ENCODE results near the gene SHISA9. TPM values are rescaled to one million over a fixed set of nuclear protein-coding genes. Genes with fewer than 3 reads are reported as not detected.

Gene SHISA9
- total and polyA plus RNA-seq, 2 of the 4 experiments (the other 2 are of a cell fraction): under 0.01 TPM; not detected in 1

DNA sequence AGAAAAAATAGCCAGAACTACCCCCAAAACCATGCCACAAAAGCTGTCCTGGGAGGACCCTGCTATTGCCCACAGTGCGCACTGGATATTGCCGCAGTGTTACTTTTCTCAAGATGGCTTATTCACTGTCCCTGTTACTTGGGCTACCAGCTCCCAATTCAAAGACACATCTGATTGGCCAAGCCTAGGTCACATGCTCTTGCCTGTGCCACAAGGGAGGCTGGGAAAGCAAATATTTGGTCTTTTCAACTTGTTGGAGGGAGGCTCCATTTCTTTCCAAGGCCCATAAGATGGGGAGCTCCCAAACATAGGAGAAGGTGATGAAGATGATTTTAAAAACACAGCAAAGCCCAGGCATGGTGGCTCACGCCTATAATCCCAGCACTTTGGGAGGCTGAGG is 257.0 kb downstream of the SHISA9 start:
- H3K27me3 ChIP-seq (ENCODE audit: control insufficient read depth, insufficient read depth, low read length): no peaks in the 10 kb centered on the region
- CTCF ChIA-PET: no interaction called here

More for the DNA sequence above, 257.0 kb downstream of the SHISA9 start:
- no peak overlapping the region for H3K4me3 ChIP-seq (ENCODE audit: insufficient read depth, low read depth, low read length)
- in situ Hi-C loops (cut with MboI; ENCODE audit: low sequenced_read_pairs) (no loop called here), intact Hi-C loops (cut with micrococcal nuclease) (no loop called here), dilution Hi-C loops (cut with HindIII; ENCODE audit: low sequenced_read_pairs, unreplicated experiment) (no loop called here)
- H3K18ac ChIP-seq (ENCODE audit: low read depth, low read length): no peak overlapping the region
- H2AFZ ChIP-seq (replicated peaks; ENCODE audit: low read length, poor library complexity): no peak overlapping the region
- H3K36me3 ChIP-seq (ENCODE audit: control insufficient read depth, insufficient read depth, low read length): no peaks in the 10 kb centered on the region
- no peak overlapping the region for H2BK120ac ChIP-seq (ENCODE audit: low read depth, low read length)
- ATAC-seq (ENCODE audit: low read depth) (no peak), DNase-seq (no peak)
- H2AK5ac ChIP-seq (ENCODE audit: low read depth, low read length): no peak overlapping the region
- H4K8ac ChIP-seq (ENCODE audit: low read depth in 2 of 2, low read length in 2 of 2): no peak overlapping the region
- no peaks in the 10 kb centered on the region for H3K79me1 ChIP-seq (ENCODE audit: low read depth in 1 of 2, low read length in 2 of 2)
- no peak overlapping the region for H2BK15ac ChIP-seq (ENCODE audit: low read depth, low read length)
- no peak overlapping the region for H3K4me2 ChIP-seq (ENCODE audit: low read depth, low read length)
- H4K20me1 ChIP-seq (ENCODE audit: insufficient read depth, low read length): no peaks in the 10 kb centered on the region
- H2BK20ac ChIP-seq (ENCODE audit: low read depth, low read length): no peak overlapping the region
- no peak overlapping the region for H4K91ac ChIP-seq (ENCODE audit: insufficient read depth, low read depth, low read length)
- no peak overlapping the region for H2BK5ac ChIP-seq (ENCODE audit: low read depth, low read length, poor library complexity, severe bottlenecking)
- H4K5ac ChIP-seq (ENCODE audit: low read depth, low read length): no peak overlapping the region
- H2AK9ac ChIP-seq (replicated peaks; ENCODE audit: low read depth, low read length, poor library complexity): no peak overlapping the region
- POLR2A ChIA-PET (ENCODE audit: unreplicated experiment): no interaction called here
- no peaks in the 10 kb centered on the region for H3K4me1 ChIP-seq (ENCODE audit: control insufficient read depth, insufficient read depth, low read length)
- no peak overlapping the region for H3K56ac ChIP-seq (ENCODE audit: extremely low read depth, insufficient read depth, low read length)
- H3K9me3 ChIP-seq (ENCODE audit: control insufficient read depth, insufficient read depth, low read length): peaks cover 23% of the 10 kb centered on the region
- TF ChIP-seq POLR2A (IDR thresholded peaks at IDR 0.05; ENCODE audit: low read depth, low read length) (no peak), FOS (IDR thresholded peaks at IDR 0.05; ENCODE audit: low read depth, low read length) (no peak), RCOR1 (IDR thresholded peaks at IDR 0.05; ENCODE audit: insufficient replicate concordance, low read length) (no peak), MAFK (IDR thresholded peaks at IDR 0.05; ENCODE audit: low read depth, low read length) (no peak), RFX5 (IDR thresholded peaks at IDR 0.05; ENCODE audit: low read depth, low read length) (no peak), CHD1 (IDR thresholded peaks at IDR 0.05; ENCODE audit: low read depth, low read length) (no peak), MAZ (IDR thresholded peaks at IDR 0.05; ENCODE audit: borderline replicate concordance, low read depth, low read length) (no peak), CEBPB (IDR thresholded peaks at IDR 0.05; ENCODE audit: low read depth, low read length) (no peak), MXI1 (IDR thresholded peaks at IDR 0.05; ENCODE audit: borderline replicate concordance, low read depth, low read length) (no peak)
- no CpG with 5 or more reads among the region's 3 CpGs for WGBS, 2 experiments (ENCODE audit: extremely low coverage in 2 of 2, insufficient read length in 1 of 2)
- H3K9me1 ChIP-seq (ENCODE audit: insufficient read depth, low read length): no peaks in the 10 kb centered on the region
- H3K23ac ChIP-seq (ENCODE audit: low read depth, low read length): no peak overlapping the region
- no peak overlapping the region for H3K9ac ChIP-seq (ENCODE audit: low read depth, low read length)
- no peak overlapping the region for H3K4ac ChIP-seq (ENCODE audit: low read depth, low read length)
- H3K27ac ChIP-seq (ENCODE audit: insufficient read depth, low read length): no peak overlapping the region
- no TSS peak for BruUV-seq (replicated peaks)
- H3K14ac ChIP-seq (replicated peaks; ENCODE audit: low read depth, low read length): no peak overlapping the region
